HepG2 (cell line): ENCODE results near the gene RAB43.

Experiments
- NFE2L1 ChIP-seq: sonication (generic); formaldehyde crosslinking; IDR thresholded peaks from 2 replicates; pipeline ENCODE4 v1.4.0; 2020; ENCODE audit warnings: missing genetic modification reagents, mild to moderate bottlenecking, borderline replicate concordance
- NFKBIZ ChIP-seq: IDR thresholded peaks from 2 replicates; pipeline ENCODE4 v1.6.1; 2018; ENCODE audit warnings: missing genetic modification reagents, missing compliant biosample characterization
- POLR2A ChIP-seq, 2 experiments: IDR thresholded peaks; 2 replicates each; pipeline ENCODE4 v1.6.1; 2011; ENCODE audit warnings: low read depth in 2 of 2, low read length in 2 of 2, mild to moderate bottlenecking in 1 of 2, moderate library complexity in 1 of 2; ENCODE audit not compliant: insufficient read depth in 1 of 2
- TF ChIP-seq, protein P1 (sequence below): sonication (generic); formaldehyde crosslinking; IDR thresholded peaks from 2 replicates; pipeline ENCODE4 v1.9.0; 2021; ENCODE audit warnings: missing genetic modification reagents, borderline replicate concordance

DNA sequence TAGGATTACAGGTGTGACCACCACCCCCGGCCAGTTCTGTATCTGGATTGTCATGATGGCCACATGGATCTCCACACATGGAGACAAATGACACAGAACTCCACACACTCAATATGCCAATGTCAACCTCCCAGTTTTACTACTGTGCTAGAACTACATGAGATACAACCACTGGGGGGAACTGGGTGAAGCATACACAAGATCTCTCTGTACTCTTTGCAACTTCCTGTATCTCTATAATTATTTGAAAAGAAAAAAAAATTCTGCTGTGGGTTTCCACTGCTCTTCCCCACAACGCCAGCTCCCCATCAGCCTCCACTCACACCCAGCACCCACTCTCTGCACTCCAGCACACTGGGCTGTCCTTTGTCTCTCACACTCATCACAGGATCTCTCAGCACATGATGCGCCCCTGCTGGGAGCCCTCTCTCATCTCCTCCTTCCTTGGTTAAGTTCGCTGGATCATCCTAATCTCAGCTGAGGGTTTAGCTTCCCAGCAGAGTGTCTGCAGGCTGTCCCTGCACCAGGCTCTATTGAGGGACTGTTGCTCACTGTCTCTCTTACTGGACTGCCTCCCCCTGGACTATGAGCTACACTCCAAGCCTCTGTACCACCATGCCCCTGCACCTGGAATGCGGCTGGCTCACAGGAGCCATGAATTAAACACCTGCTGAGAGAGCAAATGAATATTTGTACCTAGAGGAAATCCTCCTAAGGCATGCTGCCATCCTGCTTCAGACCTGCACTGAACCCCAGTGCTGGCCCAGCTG is 10.7 kb upstream of the RAB43 start:
- TF ChIP-seq, protein P1, sequence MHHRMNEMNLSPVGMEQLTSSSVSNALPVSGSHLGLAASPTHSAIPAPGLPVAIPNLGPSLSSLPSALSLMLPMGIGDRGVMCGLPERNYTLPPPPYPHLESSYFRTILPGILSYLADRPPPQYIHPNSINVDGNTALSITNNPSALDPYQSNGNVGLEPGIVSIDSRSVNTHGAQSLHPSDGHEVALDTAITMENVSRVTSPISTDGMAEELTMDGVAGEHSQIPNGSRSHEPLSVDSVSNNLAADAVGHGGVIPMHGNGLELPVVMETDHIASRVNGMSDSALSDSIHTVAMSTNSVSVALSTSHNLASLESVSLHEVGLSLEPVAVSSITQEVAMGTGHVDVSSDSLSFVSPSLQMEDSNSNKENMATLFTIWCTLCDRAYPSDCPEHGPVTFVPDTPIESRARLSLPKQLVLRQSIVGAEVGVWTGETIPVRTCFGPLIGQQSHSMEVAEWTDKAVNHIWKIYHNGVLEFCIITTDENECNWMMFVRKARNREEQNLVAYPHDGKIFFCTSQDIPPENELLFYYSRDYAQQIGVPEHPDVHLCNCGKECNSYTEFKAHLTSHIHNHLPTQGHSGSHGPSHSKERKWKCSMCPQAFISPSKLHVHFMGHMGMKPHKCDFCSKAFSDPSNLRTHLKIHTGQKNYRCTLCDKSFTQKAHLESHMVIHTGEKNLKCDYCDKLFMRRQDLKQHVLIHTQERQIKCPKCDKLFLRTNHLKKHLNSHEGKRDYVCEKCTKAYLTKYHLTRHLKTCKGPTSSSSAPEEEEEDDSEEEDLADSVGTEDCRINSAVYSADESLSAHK, result no peak
- no peak for TF ChIP-seq POLR2A (IDR thresholded peaks at IDR 0.05; ENCODE audit: insufficient read depth in 1 of 2, low read depth in 2 of 2, low read length in 2 of 2)
- TF ChIP-seq NFE2L1 (CRISPR knock-in tag), result no peak
- TF ChIP-seq NFKBIZ (CRISPR knock-in tag), result no peak
